ENCODE data around the gene CDRT15. TPM values are rescaled to one million over a fixed set of nuclear protein-coding genes. Genes with fewer than 3 reads are reported as not detected.

The CDRT15 gene
- total RNA-seq, 3 donors from 2014 or later (not counting 1 experiment from before 2014, with no cell fraction given): not detected

DNA sequence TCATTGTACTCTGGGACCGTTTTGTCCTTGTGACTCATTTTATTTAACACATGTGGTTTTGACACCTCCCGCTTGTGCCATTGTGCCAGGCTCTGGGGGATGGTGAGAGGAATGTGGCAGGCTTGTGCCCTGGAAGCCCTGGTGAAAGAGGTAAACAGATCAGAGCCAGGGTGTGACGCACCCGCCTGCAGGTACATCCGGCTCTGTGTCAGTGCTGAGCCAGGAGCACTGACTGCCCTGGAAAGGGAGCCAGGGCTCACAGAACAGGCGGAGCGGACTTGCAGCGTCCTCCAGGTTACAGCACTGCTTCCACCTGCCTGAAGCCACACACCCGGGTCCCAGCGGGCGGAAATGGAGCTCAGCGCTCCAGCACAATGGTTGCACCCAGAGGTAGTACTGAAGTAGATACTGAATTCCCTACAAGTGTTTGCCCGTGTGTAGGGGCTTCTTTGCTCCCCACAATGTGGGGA lies 30.6 kb downstream of the CDRT15 start:
- Histone ChIP-seq H3K4me3 (ENCODE audit: low read length) (no peak overlapping the region), H3K4me1 (ENCODE audit: control insufficient read depth, insufficient read depth, low read length) (peaks cover 70% of the 10 kb centered on the region), H3K27me3 (ENCODE audit: control insufficient read depth, insufficient read depth, low read length) (no peaks in the 10 kb centered on the region), H3K36me3 (ENCODE audit: control insufficient read depth, insufficient read depth, low read length) (no peaks in the 10 kb centered on the region), H3K9me3 (ENCODE audit: control insufficient read depth, insufficient read depth, low read length) (no peaks in the 10 kb centered on the region), H3K27ac (ENCODE audit: low read length) (peak overlapping the region; percentile 50)
- 48% methylated on average over 13 of the region's 13 CpGs for WGBS (ENCODE audit: insufficient coverage)
- H3K36me3 Mint-ChIP-seq: no peaks in the 10 kb centered on the region
- DNase-seq (peak; percentile 73 to 81), ATAC-seq (peak; percentile 59 to 75 (median 61))
- no peaks in the 10 kb centered on the region for H3K27me3 Mint-ChIP-seq (ENCODE audit: low read depth in 2 of 2)
- peak overlapping the region; percentile 83 for H3K4me3 Mint-ChIP-seq
- peaks cover 0 to 2% of the 10 kb centered on the region in 2 donors for H3K9me3 Mint-ChIP-seq
- peaks cover 81 to 97% of the 10 kb centered on the region in 2 donors for H3K4me1 Mint-ChIP-seq
- peak overlapping the region; percentile 91 to 92 for H3K27ac Mint-ChIP-seq
- no peak for TF ChIP-seq CTCF (IDR thresholded peaks at IDR 0.05)
- intact Hi-C loops (cut with micrococcal nuclease): loop anchor here (1.0 to 5.0 kb wide), 4 partner anchors 10 to 151 kb away; no protein-coding TSS in a partner anchor

DNA sequence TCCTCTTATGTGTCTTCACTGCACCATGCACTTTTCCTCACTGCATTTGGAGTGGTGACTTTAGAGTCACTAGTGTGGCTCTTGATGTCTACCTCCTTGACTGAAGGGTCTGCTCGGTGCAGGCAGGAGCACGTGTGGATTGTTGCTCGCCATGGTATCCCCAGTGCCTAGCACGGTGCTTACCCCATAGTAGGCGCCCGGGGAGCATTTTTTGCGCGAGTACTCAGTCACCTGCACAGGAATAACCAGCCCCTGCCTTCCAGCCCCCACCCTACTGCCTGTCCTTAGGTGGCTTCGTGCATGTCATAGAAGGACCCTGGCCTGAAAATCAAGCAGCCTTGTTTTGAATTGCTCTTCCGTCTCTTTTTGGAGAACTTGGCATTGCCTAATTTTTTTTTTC lies 31.3 kb downstream of the CDRT15 start:
- Histone ChIP-seq H3K27me3 (ENCODE audit: control insufficient read depth, insufficient read depth, low read length) (no peaks in the 10 kb centered on the region), H3K4me3 (ENCODE audit: low read length) (no peak overlapping the region), H3K9me3 (ENCODE audit: control insufficient read depth, insufficient read depth, low read length) (no peaks in the 10 kb centered on the region), H3K36me3 (ENCODE audit: control insufficient read depth, insufficient read depth, low read length) (no peaks in the 10 kb centered on the region), H3K4me1 (ENCODE audit: control insufficient read depth, insufficient read depth, low read length) (peaks cover 77% of the 10 kb centered on the region), H3K27ac (ENCODE audit: low read length) (peak overlapping the region; percentile 50)
- peak overlapping the region; percentile 83 for H3K4me3 Mint-ChIP-seq
- H3K9me3 Mint-ChIP-seq: peaks cover 0 to 2% of the 10 kb centered on the region in 2 donors
- no peak for DNase-seq
- TF ChIP-seq CTCF (IDR thresholded peaks at IDR 0.05): no peak
- H3K27me3 Mint-ChIP-seq (ENCODE audit: low read depth in 2 of 2): no peaks in the 10 kb centered on the region
- peak overlapping the region; percentile 91 to 92 for H3K27ac Mint-ChIP-seq
- H3K4me1 Mint-ChIP-seq: peaks cover 84 to 98% of the 10 kb centered on the region in 2 donors
- WGBS (ENCODE audit: insufficient coverage): 99% methylated on average over 10 of the region's 10 CpGs
- no peaks in the 10 kb centered on the region for H3K36me3 Mint-ChIP-seq
- intact Hi-C loops (cut with micrococcal nuclease): loop anchor here (1.0 to 5.0 kb wide), 3 partner anchors 9 to 152 kb away; no protein-coding TSS in a partner anchor
- ATAC-seq: no peak

GRCh38 chr17:14204546-14204945 lies 32.1 kb downstream of the CDRT15 start:
- H3K4me3 Mint-ChIP-seq: peak overlapping the region; percentile 4
- no peak for TF ChIP-seq CTCF (IDR thresholded peaks at IDR 0.05)
- no peaks in the 10 kb centered on the region for H3K36me3 Mint-ChIP-seq
- Histone ChIP-seq H3K4me3 (ENCODE audit: low read length) (no peak overlapping the region), H3K36me3 (ENCODE audit: control insufficient read depth, insufficient read depth, low read length) (no peaks in the 10 kb centered on the region), H3K27me3 (ENCODE audit: control insufficient read depth, insufficient read depth, low read length) (no peaks in the 10 kb centered on the region), H3K4me1 (ENCODE audit: control insufficient read depth, insufficient read depth, low read length) (peaks cover 85% of the 10 kb centered on the region), H3K27ac (ENCODE audit: low read length) (no peak overlapping the region), H3K9me3 (ENCODE audit: control insufficient read depth, insufficient read depth, low read length) (no peaks in the 10 kb centered on the region)
- H3K4me1 Mint-ChIP-seq: peaks cover 92 to 99% of the 10 kb centered on the region in 2 donors
- no peak for DNase-seq
- intact Hi-C loops (cut with micrococcal nuclease): loop anchor here (5.0 kb wide), 2 partner anchors 137 to 223 kb away; partner anchors contain the start of gene COX10
- H3K9me3 Mint-ChIP-seq: peaks cover 0 to 2% of the 10 kb centered on the region in 2 donors
- H3K27me3 Mint-ChIP-seq (ENCODE audit: low read depth in 2 of 2): no peaks in the 10 kb centered on the region
- no peak for ATAC-seq
- WGBS (ENCODE audit: insufficient coverage): 68% methylated on average over 2 of the region's 2 CpGs
- H3K27ac Mint-ChIP-seq: peak overlapping the region; percentile 91 to 92

All from natural killer cell (primary cell).